NCI-H345 treated with DMSO at 0.1 percent for 48 hours (cell line): ENCODE data around the gene MAD1L1.

Source experiments
- DNase-seq: peaks from one replicate; lab custom pipeline; 2025; ENCODE audit not compliant: unreplicated experiment; lab: John Stamatoyannopoulos, UW

MAD1L1 gene

GRCh38 chr7:1812509-1813393 is 420.0 kb downstream of the MAD1L1 start:
- DNase-seq: no peak

GRCh38 chr7:1811850-1812508 is 420.8 kb downstream of the MAD1L1 start:
- DNase-seq: peak; percentile 46

- peak; percentile 18 for DNase-seq
These were observed 421.5 kb downstream of the MAD1L1 start for GRCh38 chr7:1810961-1811849.

- DNase-seq: no peak
These were observed 422.2 kb downstream of the MAD1L1 start for GRCh38 chr7:1810521-1810920.

GRCh38 chr7:1809601-1810258 is 423.0 kb downstream of the MAD1L1 start:
- DNase-seq: no peak

- DNase-seq: no peak
These were observed 423.7 kb downstream of the MAD1L1 start for GRCh38 chr7:1809070-1809469.

GRCh38 chr7:1807821-1808600 is 424.7 kb downstream of the MAD1L1 start:
- DNase-seq: no peak

GRCh38 chr7:1806354-1806753 is 426.4 kb downstream of the MAD1L1 start:
- no peak for DNase-seq

GRCh38 chr7:1804310-1804709 is 428.4 kb downstream of the MAD1L1 start:
- no peak for DNase-seq

GRCh38 chr7:1802899-1803298 is 429.8 kb downstream of the MAD1L1 start:
- DNase-seq: no peak

GRCh38 chr7:1800902-1801301 is 431.8 kb downstream of the MAD1L1 start:
- no peak for DNase-seq

GRCh38 chr7:1798191-1798590 is 434.6 kb downstream of the MAD1L1 start:
- DNase-seq: no peak

- DNase-seq: no peak
These were observed 437.7 kb downstream of the MAD1L1 start for GRCh38 chr7:1794888-1795542.

- DNase-seq: no peak
These were observed 445.0 kb downstream of the MAD1L1 start for GRCh38 chr7:1787681-1788235.

- DNase-seq: no peak
These were observed 445.5 kb downstream of the MAD1L1 start for GRCh38 chr7:1787241-1787640.

GRCh38 chr7:1785839-1786238 is 446.9 kb downstream of the MAD1L1 start:
- DNase-seq: no peak

GRCh38 chr7:1781369-1781768 is 451.4 kb downstream of the MAD1L1 start:
- DNase-seq: no peak

- no peak for DNase-seq
These were observed 453.3 kb downstream of the MAD1L1 start for GRCh38 chr7:1779445-1779844.

- no peak for DNase-seq
These were observed 455.6 kb downstream of the MAD1L1 start for GRCh38 chr7:1777122-1777521.
